NCI-H128 (cell line): Measurements from ENCODE around the gene ACTRT3.

Experiments
- DNase-seq: peaks from one replicate; lab custom pipeline; 2025; ENCODE audit not compliant: unreplicated experiment; lab: John Stamatoyannopoulos, UW

ACTRT3 gene

DNA sequence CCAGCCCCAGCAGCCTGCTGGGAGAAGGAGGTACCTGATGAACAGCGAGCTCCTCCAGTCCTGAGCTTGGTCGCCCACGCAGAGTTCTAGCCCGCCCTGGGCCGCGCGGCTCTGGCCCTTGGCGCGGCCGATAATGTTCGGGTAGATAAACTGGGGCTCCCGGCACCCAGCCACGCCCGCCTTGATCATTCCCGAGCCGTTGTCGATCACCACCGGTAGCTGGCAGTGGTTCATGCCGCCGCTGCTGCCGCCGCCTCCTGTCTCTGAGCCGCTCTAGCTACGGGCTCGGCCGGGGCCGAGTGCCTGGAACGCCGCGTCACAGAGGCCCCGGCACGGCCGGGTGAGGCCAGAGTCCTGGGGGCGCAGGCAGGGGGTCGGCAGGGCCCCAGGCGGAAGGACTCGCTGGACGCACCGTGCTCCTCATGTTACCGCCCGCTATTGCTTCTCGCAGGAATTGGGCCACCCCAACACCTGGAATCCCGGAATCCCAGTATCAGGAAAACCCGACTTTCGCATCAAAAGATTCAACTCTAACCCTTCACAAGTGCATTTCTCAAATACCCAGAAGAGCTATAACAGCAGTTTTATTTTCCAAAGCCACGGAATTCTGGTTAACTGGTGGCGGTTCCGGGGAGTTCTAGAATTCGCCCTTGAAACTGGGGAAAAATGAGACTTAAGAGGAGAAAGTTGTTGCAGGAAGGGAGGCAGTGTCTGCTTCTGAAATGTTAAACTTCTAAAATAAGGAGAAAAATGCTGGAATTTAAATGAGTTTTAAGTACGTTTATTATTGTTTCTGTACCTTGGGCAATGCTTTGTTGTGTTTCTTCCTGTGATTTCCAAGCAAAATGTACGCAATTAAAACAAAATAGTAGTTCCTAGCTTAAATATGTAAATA is at the start of gene ACTRT3:
ACTRT3 (minus strand) TSS at position 275 of the 895 bp plus-strand sequence; CDS start at position 234, 41 bp downstream.
- DNase-seq, result no peak

DNA sequence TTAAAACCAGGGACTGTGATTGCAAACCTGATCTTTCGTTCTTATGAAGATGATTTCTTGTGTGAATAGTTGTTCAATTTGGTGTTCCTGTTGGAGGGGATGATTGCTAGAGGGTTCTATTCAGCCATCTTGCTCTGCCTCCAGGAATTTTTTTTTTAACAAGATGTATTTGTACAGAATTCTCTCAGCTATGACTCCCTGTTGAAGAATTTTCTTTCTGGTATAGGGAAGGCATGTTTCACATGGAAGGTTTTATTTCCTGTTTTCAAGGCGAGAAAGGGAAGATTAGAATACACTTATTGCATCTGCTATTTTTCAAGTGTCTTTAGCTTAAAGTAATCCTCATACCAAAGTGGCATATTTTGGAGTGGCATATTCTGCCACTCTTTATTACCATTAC is 49.0 kb upstream of the ACTRT3 start:
- no peak for DNase-seq

DNA sequence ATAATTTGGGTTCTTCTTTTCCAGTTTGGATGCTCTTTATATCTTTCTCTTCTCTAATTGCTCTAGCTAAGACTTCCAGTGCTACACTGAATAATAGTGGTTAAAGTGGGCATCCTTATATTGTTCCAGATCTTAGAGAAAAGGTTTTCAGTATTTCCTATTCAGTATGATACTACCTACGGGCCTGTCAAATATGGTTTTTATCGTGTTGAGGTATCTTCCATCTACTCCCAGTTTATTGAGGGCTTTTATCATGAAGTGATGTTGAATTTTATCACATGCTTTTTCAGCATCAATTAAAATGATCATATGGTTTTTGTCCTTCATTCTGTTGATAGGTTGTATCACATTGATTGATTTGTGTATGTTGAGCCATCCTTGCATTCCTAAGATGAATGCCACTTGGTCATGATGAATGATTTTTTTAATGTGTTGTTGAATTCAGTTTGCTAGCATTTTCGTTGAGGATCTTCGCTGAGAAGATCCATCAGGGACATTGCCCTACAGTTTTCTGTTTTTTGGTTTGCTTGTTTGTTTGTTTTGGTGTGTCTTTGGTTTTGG is 46.3 kb upstream of the ACTRT3 start:
- no peak for DNase-seq

- DNase-seq, result no peak
Observed at GRCh38 chr3:169813757-169814517, 44.6 kb upstream of the ACTRT3 start.

- DNase-seq, result no peak
Observed at GRCh38 chr3:169813278-169813677, 43.9 kb upstream of the ACTRT3 start.

DNA sequence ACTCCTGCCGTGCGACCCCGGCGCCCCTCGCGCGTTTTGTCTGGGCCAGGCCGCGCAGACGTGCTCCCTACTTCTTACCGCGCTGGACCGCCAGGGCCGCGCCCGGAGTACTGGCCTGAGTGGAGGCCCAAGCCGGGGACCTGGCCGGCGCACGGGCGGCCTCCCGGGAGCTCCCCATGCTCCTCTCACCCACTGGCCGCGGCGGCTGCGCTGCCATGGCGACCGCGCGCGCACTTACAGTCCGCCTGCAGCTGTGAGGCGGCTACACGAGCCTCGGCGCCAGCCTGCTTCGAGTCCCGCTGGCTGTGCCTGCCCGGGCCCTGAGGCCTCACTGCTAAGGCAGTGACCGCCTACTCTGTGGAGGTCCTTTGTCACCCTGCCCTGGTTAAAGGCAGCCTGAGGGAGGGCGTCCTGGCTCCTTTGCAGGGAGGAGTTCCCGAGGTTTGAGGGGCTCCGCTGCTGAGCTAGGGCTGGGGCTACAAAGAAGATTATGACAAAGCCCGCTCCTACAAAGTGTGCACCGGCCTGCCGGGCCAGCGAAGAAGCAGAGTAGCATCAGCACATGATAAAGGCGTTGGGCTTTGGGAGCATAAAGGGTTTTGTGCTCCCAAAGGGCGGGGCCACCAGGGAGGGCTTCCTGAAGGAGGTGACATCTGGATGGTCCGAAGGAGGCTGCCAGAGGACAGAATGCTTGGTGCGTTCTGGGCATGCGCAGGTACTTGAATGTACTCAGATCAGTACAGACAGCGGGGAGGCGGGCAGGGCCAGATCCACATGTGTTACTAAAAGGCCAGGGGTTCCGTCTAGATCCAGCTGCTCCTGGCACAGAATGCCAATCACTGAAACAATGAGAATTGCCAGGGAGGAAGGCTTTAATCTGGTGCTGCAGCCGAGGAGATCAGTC is 43.2 kb upstream of the ACTRT3 start, which contains the start of the genes LRRC34 and LRRIQ4:
LRRC34 (minus strand) TSS at position 573 of the 904 bp plus-strand sequence; CDS start at position 217, 356 bp downstream.
LRRIQ4 (plus strand) TSS at position 539 of the 904 bp plus-strand sequence. CDS start 9,052 bp downstream, outside the sequence.
- peak; percentile 53 for DNase-seq

- peak; percentile 17 for DNase-seq
Observed at GRCh38 chr3:169811631-169812331, 42.4 kb upstream of the ACTRT3 start.

DNA sequence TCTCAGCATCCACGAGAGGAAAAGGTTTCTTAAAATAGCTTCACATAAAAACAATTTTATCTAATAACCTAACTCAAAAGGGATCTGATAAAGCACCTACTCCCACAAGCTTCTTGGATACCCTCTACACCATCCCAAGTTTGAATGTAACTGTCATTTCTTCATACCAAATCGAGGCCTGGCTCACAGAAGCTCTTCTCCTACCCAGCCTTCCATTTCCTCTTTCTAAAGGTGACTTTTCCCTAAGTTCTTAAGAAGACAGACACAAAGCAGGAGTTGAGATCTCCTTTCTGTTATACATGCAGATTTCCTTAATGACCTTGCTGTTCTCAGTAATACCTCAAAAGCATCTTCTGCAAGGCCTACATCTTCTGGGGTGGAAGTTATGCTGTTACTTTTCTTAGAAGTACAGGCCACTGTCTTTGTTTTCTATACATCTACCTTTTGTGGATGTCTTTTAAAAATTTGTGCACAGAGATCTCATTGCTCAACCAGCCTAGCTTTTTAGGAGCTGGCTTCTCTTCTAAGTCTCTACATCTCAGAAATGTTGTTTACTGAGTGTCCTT is 40.0 kb upstream of the ACTRT3 start:
- no peak for DNase-seq

- no peak for DNase-seq
Observed at GRCh38 chr3:169804681-169805080, 35.3 kb upstream of the ACTRT3 start.

GRCh38 chr3:169792359-169792758 is 23.0 kb upstream of the ACTRT3 start:
- no peak for DNase-seq

GRCh38 chr3:169790687-169791429 is 21.5 kb upstream of the ACTRT3 start:
- no peak for DNase-seq

DNA sequence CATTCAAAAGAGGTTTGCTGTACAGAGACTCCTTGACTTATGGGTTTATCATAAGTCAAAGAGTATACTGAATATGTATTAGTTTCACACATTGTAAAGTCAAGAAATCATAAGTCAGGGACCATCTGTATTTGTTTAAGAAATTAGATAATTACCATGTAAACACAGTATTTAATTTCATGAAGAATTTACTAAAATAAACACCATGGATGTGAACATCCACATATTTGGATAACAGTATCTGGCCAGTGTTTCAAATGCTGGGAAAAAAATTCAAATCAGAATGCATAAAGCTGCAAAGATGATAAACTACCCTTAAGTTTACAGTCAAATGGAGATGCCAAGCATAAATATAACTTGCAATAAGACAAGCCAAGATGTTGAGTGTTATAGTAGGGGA is 20.9 kb upstream of the ACTRT3 start:
- no peak for DNase-seq

- no peak for DNase-seq
Observed at GRCh38 chr3:169787791-169788190, 18.4 kb upstream of the ACTRT3 start.

GRCh38 chr3:169787120-169787519 is 17.8 kb upstream of the ACTRT3 start:
- DNase-seq, result no peak

DNA sequence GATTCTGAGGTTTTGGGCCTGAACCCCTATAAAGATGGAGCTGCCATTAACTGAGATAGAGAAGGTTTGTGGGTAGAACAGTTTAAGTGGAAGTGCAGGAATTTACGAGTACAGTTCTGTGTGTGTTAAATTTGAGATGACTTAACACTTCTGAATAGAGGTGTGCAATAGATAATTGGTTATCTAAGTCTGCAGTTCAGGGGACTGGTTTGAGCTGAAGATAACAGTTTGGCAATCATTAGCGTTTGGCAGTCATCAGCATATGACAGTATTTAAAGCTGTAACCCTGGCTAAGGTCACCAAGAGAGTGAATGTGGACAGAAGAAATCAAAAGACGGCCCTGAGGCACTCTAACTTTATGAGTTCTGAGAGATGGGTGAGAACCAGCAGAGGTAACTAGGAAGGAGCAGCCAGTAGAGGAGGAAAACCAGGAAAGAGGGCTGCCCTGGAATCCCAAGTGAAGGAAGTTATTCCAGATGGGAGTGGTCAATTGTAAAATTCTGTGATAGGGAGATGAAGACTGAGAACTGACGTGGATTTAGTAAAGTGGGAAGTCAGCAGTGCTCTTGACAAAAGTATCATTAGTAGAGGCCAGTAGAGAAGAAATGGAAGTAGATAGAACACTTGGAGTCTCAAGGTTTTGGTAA is 12.0 kb upstream of the ACTRT3 start:
- no peak for DNase-seq

DNA sequence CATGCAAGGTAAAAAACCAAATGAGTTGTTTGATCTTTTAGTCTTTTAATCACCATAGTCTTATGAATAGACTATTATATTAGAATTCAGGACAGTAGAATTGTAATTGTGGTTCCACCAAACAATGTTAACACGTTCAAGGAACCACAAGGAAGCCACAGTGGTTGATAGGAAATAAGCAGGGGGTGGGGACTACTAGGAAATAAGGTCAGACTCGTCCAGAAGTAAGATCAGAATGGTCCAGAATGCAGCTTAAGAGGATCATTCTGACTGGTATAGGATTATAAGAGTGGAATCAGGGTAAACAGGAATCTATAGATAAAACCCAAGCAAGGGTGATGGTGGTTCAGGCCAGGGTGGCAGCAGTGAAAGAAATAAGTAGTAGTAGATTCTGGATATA is 11.4 kb upstream of the ACTRT3 start:
- no peak for DNase-seq

DNA sequence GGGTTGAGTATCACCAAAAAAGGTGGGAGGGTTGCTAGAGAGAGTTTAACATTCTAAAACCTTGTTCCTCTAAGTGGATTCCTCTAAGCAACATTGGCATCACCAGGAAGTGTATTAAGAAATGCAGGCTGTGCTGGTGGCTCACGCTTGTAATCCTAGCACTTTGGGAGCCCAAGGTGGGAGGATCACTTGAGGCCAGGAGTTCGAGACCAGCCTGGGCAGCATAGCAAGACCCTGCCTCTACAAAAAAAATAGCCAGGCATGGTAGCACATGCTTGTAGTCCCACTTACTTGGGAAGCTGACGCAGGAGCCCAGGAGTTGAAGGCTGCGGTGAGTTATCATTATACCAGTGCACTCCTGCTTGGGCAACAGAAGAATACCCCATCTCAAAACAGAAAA is 8.5 kb upstream of the ACTRT3 start:
- no peak for DNase-seq

DNA sequence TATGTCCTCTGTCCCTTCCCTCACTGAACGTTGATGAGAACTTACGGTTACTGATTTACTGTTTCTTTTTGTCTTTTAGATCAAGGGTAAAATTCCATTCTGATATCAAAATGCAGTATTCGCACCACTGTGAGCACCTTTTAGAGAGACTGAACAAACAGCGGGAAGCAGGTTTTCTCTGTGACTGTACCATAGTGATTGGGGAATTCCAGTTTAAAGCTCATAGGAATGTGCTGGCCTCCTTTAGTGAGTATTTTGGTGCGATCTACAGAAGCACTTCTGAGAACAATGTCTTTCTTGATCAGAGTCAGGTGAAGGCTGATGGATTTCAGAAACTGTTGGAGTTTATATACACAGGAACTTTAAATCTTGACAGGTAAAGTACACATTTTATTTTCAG is 4.8 kb upstream of the ACTRT3 start:
- no peak for DNase-seq
